Esophagus squamous epithelium (tissue), 5 donors: Measurements from ENCODE around the gene BABAM2. TPM values are rescaled to one million over a fixed set of nuclear protein-coding genes. Genes with fewer than 3 reads are reported as not detected.

Source experiments
- DNase-seq: peaks from one replicate; lab custom pipeline; 2025; lab: John Stamatoyannopoulos, UW
- H3K27ac ChIP-seq, 4 donors: fragments of 200-600 bp; sonication (generic); one replicate each; pipeline ENCODE4 v1.5.1; 2016 to 2019; ENCODE audit warnings: mild to moderate bottlenecking in 1 of 4
- H3K27me3 ChIP-seq, 4 donors: fragments of 200-600 bp; sonication (generic); 1 replicate in 3 of 4; 2 replicates in 1 of 4; pipeline versions ENCODE4 v1.5.1 to v1.6.0; 2017 to 2021; ENCODE audit warnings: antibody characterized with exemption in 1 of 4
- H3K36me3 ChIP-seq, 3 donors: fragments of 200-600 bp; sonication (generic); one replicate each; pipeline ENCODE4 v1.5.1; 2016 to 2019
- H3K4me1 ChIP-seq, 3 donors: fragments of 200-600 bp; sonication (generic); one replicate each; pipeline ENCODE4 v1.5.1; 2017 to 2019
- H3K4me3 ChIP-seq, 4 donors: fragments of 200-600 bp; sonication (generic); 1 replicate in 3 of 4; 2 replicates in 1 of 4; pipeline ENCODE4 v1.5.1; 2016 to 2019; ENCODE audit warnings: mild to moderate bottlenecking in 2 of 4, moderate library complexity in 1 of 4
- H3K9me3 ChIP-seq, 3 donors: fragments of 200-600 bp; sonication (generic); one replicate each; pipeline ENCODE4 v1.5.1; 2016 to 2019
- POLR2A ChIP-seq, 4 donors: fragments of 450-650 bp; IDR thresholded peaks; one replicate each; pipeline ENCODE4 v1.6.1; 2017; ENCODE audit warnings: antibody characterized with exemption in 4 of 4, mild to moderate bottlenecking in 4 of 4, moderate library complexity in 3 of 4
- WGBS, 2 donors: methylation state at CpG; one replicate each; pipeline ENCODE4 v1.1.5; 2018; 5-methylcytosine and 5-hydroxymethylcytosine counted together
- intact Hi-C: fragments of 100-400 bp; cut with DNase I; formaldehyde crosslinking; loops from one replicate; pipeline ENCODE4 v1.15.0; 2022
- total RNA-seq, 4 donors: library from RNA; depleted of rRNA; stranded (reverse); fragments of >200 nt; gene quantifications; one replicate each; pipeline ENCODE4 v1.1.0, GENCODE V29; 2016
- TF ChIP-seq, protein P1 (sequence below), 6 experiments: fragments of 450-650 bp in 4 of 6; fragments of 200-600 bp in 2 of 6; sonication (generic) in 2 of 6; IDR thresholded peaks; one replicate each; pipeline ENCODE4 v1.5.1; 2016 to 2019; ENCODE audit warnings: antibody characterized with exemption in 6 of 6, mild to moderate bottlenecking in 4 of 6, moderate library complexity in 4 of 6
- donor health status: DM: yes; HTN: yes; CAD: no.

Gene BABAM2
- total RNA-seq, 4 donors from 2014 or later = 16.6 to 28.3 (median 24.3) TPM

- Histone ChIP-seq H3K4me3 (no peak overlapping the region), H3K27ac (no peak overlapping the region), H3K4me1 (no peaks in the 10 kb centered on the region), H3K9me3 (no peaks in the 10 kb centered on the region), H3K27me3 (no peaks in the 10 kb centered on the region), H3K36me3 (no peaks in the 10 kb centered on the region)
- DNase-seq = no peak
- WGBS, 2 donors = 52 to 58% methylated on average over 1 of the region's 1 CpG
- TF ChIP-seq, protein P1, sequence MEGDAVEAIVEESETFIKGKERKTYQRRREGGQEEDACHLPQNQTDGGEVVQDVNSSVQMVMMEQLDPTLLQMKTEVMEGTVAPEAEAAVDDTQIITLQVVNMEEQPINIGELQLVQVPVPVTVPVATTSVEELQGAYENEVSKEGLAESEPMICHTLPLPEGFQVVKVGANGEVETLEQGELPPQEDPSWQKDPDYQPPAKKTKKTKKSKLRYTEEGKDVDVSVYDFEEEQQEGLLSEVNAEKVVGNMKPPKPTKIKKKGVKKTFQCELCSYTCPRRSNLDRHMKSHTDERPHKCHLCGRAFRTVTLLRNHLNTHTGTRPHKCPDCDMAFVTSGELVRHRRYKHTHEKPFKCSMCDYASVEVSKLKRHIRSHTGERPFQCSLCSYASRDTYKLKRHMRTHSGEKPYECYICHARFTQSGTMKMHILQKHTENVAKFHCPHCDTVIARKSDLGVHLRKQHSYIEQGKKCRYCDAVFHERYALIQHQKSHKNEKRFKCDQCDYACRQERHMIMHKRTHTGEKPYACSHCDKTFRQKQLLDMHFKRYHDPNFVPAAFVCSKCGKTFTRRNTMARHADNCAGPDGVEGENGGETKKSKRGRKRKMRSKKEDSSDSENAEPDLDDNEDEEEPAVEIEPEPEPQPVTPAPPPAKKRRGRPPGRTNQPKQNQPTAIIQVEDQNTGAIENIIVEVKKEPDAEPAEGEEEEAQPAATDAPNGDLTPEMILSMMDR (IDR thresholded peaks at IDR 0.05) = no peak
- no peak for TF ChIP-seq POLR2A (IDR thresholded peaks at IDR 0.05)
- intact Hi-C loops = no loop called here
Measured at GRCh38 chr2:27980242-27980641, 89.7 kb downstream of the BABAM2 start.

DNA sequence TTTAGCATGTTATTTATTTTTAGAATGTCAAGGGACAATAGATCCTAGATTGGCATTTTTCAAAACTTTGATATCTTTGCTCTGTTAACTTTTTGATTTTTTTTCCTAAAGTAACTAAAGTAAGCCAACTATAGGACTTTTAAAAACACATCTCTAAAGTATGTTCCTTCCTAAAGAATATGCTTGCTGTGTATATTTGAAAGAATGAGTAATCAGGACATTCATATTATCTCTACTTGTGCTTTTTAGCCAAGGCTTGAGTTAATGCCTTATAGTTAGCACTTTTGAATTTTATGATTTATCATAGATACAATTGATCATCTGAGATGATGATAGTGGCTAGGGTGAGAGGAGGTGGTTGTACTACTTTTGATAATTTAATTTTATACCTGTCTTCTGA, 93.6 kb downstream of the BABAM2 start:
- Histone ChIP-seq H3K27me3 (no peaks in the 10 kb centered on the region), H3K4me3 (no peak overlapping the region), H3K27ac (no peak overlapping the region), H3K4me1 (peaks cover 0 to 8% (median 0%) of the 10 kb centered on the region in 3 donors), H3K9me3 (no peaks in the 10 kb centered on the region), H3K36me3 (no peaks in the 10 kb centered on the region)
- DNase-seq = no peak
- intact Hi-C loops = no loop called here
- no peak for TF ChIP-seq POLR2A (IDR thresholded peaks at IDR 0.05)
- TF ChIP-seq, protein P1 (IDR thresholded peaks at IDR 0.05) = no peak

- intact Hi-C loops = no loop called here
- WGBS, 2 donors = 31 to 52% methylated on average over 3 of the region's 3 CpGs
- H3K36me3 ChIP-seq = no peaks in the 10 kb centered on the region
- H3K4me1 ChIP-seq = peaks cover 0 to 8% (median 0%) of the 10 kb centered on the region in 3 donors
- H3K27ac ChIP-seq = peak overlapping the region in 1 of 4 donors; percentile 1
- peak overlapping the region in 1 of 4 donors; percentile 3 for H3K4me3 ChIP-seq
- TF ChIP-seq, protein P1 (IDR thresholded peaks at IDR 0.05) = no peak
- TF ChIP-seq POLR2A (IDR thresholded peaks at IDR 0.05) = no peak
- no peaks in the 10 kb centered on the region for H3K27me3 ChIP-seq
- H3K9me3 ChIP-seq = no peaks in the 10 kb centered on the region
- no peak for DNase-seq
Measured at GRCh38 chr2:27988306-27988705, 97.8 kb downstream of the BABAM2 start.

DNA sequence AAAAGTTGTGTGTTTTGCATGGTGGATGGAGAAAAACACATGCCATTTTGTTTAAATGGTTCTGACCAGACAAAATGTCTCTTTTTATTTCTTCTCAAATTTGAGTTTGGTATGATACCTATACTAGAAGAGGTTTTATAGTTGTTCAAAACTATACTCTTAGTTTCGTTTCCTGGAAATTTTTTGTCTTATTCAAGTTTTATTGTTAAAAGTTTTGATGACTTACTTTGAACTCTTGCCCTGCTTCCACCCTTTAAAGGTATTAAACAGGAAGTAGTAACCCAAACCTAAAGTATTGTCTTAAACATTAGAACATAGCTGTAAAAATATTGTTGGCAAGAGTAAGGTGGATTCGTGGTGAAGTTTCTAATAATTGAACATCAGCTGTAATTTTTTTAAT, 98.2 kb downstream of the BABAM2 start:
- peaks cover 0 to 8% (median 0%) of the 10 kb centered on the region in 3 donors for H3K4me1 ChIP-seq
- WGBS, 2 donors = 51 to 67% methylated on average over 2 of the region's 2 CpGs
- H3K9me3 ChIP-seq = no peaks in the 10 kb centered on the region
- H3K4me3 ChIP-seq = peak overlapping the region in 1 of 4 donors; percentile 3
- H3K27ac ChIP-seq = peak overlapping the region in 1 of 4 donors; percentile 1
- TF ChIP-seq, protein P1 (IDR thresholded peaks at IDR 0.05) = no peak
- no peak for TF ChIP-seq POLR2A (IDR thresholded peaks at IDR 0.05)
- DNase-seq = no peak
- H3K36me3 ChIP-seq = no peaks in the 10 kb centered on the region
- no peaks in the 10 kb centered on the region for H3K27me3 ChIP-seq
- intact Hi-C loops = no loop called here

DNA sequence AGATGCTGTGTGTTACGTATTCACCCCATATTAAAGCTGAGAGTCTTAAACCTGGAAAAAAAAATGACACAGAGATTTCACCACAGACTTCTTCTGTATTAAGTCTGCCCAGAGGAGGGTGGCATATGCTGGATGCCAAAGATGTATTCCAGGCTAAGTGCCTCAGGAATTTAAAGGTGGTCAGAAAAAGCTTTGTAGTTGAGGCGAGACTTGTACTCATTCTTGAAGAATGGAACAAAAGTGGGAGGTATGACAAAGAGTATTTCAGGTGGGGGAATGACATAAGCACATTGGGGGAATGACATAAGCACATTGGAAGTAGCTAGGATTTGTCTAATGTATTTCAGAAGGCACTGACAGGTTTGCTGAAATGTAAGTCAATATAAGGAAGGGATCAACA, 98.6 kb downstream of the BABAM2 start:
- no peaks in the 10 kb centered on the region for H3K36me3 ChIP-seq
- no peaks in the 10 kb centered on the region for H3K9me3 ChIP-seq
- DNase-seq = no peak
- H3K4me1 ChIP-seq = peaks cover 0 to 8% (median 0%) of the 10 kb centered on the region in 3 donors
- no peak overlapping the region for H3K4me3 ChIP-seq
- peak overlapping the region in 1 of 4 donors; percentile 1 for H3K27ac ChIP-seq
- no peak for TF ChIP-seq POLR2A (IDR thresholded peaks at IDR 0.05)
- TF ChIP-seq, protein P1 (IDR thresholded peaks at IDR 0.05) = no peak
- 98% methylated on average over 2 of the region's 2 CpGs for WGBS, 2 donors
- H3K27me3 ChIP-seq = no peaks in the 10 kb centered on the region
- intact Hi-C loops = no loop called here
